Fibroblast of skin of abdomen (primary cell): ENCODE results near the gene GPR85. TPM values are rescaled to one million over a fixed set of nuclear protein-coding genes. Genes with fewer than 3 reads are reported as not detected.
"Not testable (repeated sequence)": the region's sequence is repeated elsewhere in the genome, so short reads cannot be mapped to it uniquely, and the experiment has no call there.

Source experiments
- DNase-seq: peaks from one replicate; pipeline ENCODE4 v3.0.0-alpha.2; 2013
- polyA plus RNA-seq, 2 experiments: library from polyadenylated mRNA; unstranded; fragments of 120-200 nt; gene quantifications; one replicate each; pipeline ENCODE4 v1.2.1, GENCODE V29; 2013; ENCODE audit not compliant: insufficient read length in 2 of 2

GPR85 gene
- 1.9 TPM for polyA plus RNA-seq (2013, experiment 1 of 2; ENCODE audit: insufficient read length)
- 1.4 TPM for polyA plus RNA-seq (2013, experiment 2 of 2; ENCODE audit: insufficient read length)

- DNase-seq, result peak; percentile 76
Observed at GRCh38 chr7:113086431-113086888, at the start of gene GPR85. GPR85 (minus strand) TSS chr7:113086827; CDS start chr7:113084721, 2,106 bp downstream.

DNA sequence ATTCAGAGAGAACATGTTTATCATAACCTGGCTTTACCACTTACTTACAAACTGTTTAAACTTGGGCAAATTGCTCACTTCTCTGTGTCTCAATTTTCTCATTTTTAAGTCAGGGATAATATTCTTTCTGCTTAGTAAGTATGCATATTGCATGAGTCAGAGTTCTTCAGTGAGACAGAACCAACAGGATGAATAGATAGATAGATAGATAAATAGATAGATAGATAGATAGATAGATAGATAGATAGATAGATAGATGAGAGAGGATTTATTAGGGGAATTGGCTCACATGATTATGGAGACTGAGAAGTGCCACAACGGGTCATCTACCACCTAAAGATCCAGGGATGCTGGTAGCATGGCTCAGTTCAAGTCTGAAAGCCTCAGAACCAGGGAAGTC, 47.4 kb upstream of the GPR85 start:
- no peak for DNase-seq

- DNase-seq, result no peak
Observed at GRCh38 chr7:113131367-113131766, 44.7 kb upstream of the GPR85 start.

DNA sequence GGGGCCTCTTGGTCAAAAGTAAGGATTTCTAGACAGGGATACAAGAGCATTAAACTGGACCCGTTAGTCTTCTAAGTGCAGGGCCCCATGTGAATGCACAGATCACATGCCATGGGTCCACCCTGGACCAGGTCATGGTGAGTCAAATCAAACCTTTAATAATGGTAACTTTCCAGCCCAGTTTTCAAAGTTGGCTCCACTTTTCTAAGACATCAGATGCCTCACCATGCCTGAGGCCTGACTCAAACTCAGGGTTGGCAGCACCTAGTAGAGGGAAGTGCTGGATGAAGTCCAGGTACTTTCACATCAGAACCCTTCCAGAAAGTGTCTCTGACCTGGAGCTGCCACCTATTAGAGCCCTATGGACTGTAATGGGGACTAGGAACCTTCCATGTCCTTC, 41.4 kb upstream of the GPR85 start:
- no peak for DNase-seq

- no peak for DNase-seq
Observed at GRCh38 chr7:113125728-113126127, 39.1 kb upstream of the GPR85 start.

- no peak for DNase-seq
Observed at GRCh38 chr7:113122744-113123143, 36.1 kb upstream of the GPR85 start.

- no peak for DNase-seq
Observed at GRCh38 chr7:113120647-113121046, 34.0 kb upstream of the GPR85 start.

DNA sequence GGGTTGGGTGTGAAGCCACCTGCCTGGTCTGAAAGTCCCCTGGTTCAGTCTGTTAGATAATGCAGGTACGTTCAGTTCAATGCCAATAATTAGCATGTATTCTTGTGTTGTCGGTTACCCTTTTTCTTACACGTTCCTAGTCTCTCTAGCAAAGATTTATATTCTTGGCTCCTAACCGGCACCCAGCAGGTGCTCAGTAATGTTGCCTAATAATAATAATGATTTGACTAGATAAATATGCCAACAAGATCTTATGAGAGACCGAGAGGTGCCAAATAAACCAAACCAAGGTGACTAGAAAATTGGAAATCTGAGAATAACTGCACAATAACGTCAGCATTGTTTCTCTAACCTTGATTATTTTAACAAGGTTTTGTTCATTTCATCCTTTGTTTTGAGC, 32.8 kb upstream of the GPR85 start:
- DNase-seq, result no peak

GRCh38 chr7:113118074-113118959, 31.7 kb upstream of the GPR85 start, which contains the start of gene SMIM30:
SMIM30 (minus strand) TSS chr7:113118554; CDS start chr7:113117578, 976 bp downstream.
- peak; percentile 89 for DNase-seq

DNA sequence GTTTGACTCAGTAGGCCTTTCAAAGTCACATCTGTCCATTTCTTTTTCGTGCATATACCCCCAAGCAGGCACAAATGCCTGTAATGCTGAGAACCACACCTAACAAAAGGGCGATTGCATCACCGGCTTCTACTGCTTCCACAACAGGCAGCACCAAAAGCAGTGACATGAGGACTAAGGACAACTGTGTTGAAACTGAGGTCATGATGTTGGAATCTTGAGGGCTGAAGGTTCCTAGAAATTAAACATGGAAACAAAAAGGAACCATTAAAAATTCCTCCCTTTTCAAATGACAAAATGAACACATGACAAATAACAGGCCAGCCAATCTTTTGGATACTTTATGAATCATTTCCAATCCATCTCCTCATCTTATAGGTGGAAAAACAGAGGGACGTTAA, 30.7 kb upstream of the GPR85 start:
- DNase-seq, result not testable (repeated sequence)

GRCh38 chr7:113113912-113114311, 27.3 kb upstream of the GPR85 start:
- DNase-seq, result no peak

DNA sequence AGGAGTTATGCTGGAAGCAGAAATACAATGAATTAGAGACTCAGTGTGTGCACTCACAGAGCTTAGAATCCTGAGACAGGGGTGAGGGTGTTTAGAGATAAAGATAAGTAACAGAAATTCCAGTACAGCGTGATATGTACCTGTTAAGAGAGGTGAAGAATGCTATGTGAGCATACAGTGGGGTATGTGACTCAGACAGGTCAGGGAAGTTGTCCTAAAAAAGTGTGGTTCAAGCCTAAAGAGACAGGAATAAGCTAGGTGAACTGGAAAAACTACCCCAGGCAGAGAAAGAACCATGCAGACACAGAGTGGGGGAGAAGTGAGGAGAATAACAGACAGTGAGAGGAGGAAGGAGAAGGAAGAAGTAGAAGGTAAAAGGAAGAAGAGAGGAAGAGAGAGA, 23.1 kb upstream of the GPR85 start:
- DNase-seq, result no peak

- peak; percentile 82 for DNase-seq
Observed at GRCh38 chr7:113100121-113100603, 13.5 kb upstream of the GPR85 start.

DNA sequence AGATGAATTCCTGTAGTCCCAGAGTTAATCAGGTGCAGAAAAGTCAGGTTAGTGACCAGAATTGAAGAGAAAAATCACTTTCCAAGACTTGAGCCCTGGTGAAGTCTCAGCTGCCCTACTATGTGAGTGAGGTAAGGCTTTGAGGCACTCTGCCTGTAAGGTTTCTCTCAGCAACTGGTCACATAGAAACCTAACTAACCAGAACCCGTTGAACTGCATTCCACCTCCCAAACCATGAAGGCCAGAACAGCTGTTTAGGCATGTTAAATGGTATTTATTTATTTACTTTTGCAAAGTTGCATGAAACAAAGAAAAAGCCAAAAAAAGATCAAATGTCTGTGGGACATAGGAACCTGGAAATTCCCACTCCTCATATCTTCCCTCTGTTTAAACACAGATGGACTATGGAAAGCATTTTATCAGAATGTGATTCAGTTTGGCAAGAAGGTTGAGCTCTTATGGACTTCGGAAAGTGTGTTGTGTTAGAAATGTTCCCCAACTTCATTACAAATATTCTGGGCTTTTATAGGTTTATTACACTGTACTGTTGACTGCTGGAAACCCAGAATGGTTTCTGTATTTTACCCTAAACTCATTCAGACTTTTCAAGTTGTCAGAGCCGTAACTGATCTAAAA, 12.8 kb upstream of the GPR85 start:
- DNase-seq, result no peak

GRCh38 chr7:113094517-113095249, 8.1 kb upstream of the GPR85 start:
- no peak for DNase-seq

GRCh38 chr7:113093561-113093960, 6.9 kb upstream of the GPR85 start:
- DNase-seq, result no peak

DNA sequence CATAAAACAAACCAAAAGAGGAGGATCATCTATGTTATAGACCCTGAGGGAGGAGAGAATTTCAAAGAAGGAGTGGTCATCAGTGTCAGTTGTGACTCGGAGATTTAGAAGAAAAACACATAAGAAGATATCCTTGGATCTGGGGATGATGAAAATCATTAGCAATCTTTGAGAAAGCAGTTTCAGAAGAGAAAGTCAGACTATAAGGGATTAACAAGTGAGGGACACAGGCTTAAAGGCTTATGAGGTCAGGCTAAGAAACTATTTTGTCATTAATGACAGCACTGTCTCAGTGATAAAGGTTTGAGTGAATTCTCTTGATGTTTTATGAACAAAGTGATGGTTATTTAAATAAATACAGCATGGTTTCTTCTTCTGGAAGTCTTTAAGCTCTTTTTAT, 6.1 kb upstream of the GPR85 start:
- DNase-seq, result peak; percentile 14

- DNase-seq, result peak; percentile 87
Observed at GRCh38 chr7:113087071-113087998, 708 bp upstream of the GPR85 start.

DNA sequence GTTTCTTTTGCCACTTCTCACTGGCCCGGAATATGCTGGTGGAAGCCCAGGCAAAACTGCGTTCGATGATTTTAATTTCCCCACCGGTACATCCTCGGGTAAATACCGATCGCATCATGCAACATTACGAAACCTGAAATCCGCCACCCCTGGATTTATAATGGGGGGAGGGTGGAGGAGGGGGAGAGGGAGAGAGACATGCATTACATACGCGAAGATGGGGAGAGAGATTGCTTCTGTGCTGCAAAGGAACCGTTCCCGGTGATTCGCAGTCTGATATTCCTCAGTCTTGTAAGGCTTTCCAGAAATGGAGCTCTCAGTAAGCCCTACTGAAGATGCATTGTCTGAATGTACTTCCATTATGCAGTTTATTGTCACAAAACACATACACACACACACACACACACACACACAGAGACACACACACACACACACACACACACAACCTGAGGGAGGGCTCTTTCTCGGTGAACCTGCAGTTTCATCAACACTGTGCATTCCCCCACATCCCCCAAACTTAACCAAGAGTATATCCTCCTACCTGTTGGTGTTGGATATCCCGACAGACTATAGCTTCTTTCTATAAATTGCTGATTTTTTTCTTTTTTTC, 741 bp downstream of the GPR85 start:
- peak; percentile 21 for DNase-seq

DNA sequence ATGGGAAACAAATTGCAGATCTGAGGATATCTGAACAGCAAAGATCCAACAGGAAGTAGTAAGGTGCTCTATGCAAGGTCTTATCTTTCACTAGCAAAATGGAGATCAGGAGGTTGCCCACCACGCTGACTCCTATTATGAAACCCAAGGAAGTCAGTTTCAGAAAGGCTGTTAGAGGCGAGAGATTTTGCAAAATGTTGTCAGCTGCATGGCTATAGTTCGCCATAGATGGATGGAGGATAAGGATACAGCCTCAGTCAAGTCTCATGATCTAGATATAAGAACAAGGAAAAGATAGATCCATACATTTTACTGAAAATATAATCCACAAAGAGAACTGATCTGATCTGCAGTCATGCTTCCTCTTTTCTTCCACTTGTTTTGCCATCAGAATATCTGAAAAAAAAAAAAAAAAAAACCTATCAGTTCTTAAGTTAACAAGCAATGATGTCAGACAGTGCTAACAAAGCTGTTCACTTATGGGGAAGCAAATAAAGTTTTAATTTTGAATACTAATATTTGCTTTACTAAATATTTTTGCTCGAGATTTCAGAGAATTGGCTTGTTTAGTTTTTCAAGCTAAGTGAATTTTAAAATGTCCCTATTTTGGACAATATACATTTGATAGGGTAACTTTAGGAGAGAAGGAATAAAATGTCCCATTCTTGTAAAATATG, 2.0 kb downstream of the GPR85 start:
- DNase-seq, result no peak
